NCI-H2196 treated with DMSO at 0.1 percent for 48 hours (cell line): ENCODE results near the gene RBM41.
"Not testable (repeated sequence)": the region's sequence is repeated elsewhere in the genome, so short reads cannot be mapped to it uniquely, and the experiment has no call there.

ENCODE experiments used
- DNase-seq: peaks from one replicate; lab custom pipeline; 2025; ENCODE audit not compliant: unreplicated experiment; lab: John Stamatoyannopoulos, UW

RBM41 gene

DNA sequence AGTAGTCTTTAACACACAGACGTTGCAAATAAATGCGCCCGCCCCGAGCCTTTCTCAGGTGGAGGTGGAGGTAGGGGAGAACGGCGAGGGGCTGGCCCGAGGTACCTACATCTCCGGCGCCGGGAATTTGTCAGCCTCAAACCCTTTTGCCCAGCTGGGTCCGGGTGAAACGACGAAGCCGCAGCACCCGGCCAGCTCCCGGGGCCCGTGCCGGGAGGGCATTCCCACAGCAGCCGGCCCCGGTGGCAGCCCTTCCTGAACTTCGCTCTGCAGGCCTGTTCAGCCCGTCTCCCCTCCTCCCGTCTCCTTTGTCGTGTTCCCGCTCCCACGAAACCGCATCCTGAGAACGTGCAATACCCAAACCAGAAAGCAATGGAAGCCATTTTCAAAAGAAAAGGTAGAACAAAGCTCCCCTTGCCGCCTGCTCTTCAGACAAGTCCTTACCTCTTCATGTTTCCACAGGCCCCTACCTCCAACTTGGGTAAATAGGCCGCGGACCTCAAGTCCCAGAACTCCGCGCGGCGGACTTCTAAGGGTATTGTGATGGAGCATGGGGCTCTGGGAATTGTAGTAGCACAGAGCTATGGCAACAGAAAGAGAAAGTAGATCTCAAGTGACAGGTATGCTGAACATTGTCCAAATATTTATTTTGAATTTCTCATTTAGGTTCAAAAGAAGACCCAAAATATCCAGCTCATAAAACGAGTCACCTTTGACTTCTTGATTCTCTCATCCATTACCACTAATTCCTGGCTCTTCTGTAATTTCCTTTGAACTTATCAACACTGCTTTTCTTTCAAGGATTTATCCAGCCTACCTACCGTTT is at the start of gene RBM41:
RBM41 (minus strand) TSS at position 501 of the 826 bp plus-strand sequence; CDS start at position 452, 49 bp downstream.
- DNase-seq = peak; percentile 52

DNA sequence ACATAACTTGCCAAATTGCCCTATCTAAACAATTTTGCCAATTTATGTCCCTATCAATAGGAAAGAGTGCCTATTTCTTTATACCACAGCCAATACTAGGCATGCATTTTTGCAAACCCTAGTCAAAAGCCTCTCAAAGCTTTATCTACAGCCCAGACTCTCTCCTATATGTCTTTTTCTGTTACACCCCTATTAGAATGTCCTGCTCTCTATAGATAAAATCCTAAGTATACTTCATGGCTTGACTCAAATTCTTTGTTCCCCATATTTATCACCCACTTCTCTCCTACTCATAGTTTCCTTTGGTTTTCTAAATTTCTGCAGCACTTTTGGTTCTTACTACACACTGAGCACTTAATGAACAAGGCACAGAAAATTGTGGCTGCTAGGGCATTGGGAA is 49.6 kb upstream of the RBM41 start:
- no peak for DNase-seq

DNA sequence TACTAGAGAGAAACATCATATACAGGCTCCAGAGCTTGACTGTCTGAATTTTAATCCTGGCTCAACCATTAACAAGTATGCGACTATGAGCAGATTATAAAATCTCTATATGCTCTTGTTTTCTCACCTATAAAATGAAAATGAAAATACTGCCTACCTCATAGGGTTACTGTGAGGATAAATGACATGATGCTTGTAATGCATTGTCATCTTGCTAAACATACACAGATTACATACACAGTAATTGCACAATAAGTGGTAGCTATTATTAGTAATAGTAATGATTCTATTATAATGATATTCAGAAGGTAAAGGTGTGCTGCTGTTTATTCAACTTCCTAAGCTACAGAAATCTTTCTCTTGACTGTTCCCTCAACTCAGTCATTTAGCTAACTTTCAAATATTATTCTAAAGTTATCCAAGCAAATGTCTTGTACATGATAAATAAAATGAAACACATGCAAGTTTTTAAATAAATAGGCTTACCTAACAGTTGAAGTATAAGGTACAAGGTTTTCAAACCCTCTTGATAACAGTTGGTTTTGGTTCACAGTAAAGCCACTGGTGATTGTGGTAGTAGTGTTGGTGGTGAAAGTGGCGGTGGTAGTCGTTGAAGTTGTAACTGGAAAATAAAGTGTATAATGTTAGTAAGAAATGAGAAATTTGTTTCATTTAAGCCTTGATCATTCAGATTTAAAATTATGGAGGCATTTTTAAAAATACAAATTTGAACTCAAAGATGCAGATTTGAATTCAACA is 48.7 kb upstream of the RBM41 start:
- no peak for DNase-seq

DNA sequence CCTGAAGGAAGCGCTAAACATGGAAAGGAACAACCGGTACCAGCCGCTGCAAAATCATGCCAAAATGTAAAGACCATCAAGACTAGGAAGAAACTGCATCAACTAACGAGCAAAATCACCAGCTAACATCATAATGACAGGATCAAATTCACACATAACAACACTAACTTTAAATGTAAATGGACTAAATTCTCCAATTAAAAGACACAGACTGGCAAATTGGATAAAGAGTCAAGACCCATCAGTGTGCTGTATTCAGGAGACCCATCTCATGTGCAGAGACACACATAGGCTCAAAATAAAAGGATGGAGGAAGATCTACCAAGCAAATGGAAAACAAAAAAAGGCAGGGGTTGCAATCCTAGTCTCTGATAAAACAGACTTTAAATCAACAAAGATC is 39.0 kb upstream of the RBM41 start:
- DNase-seq = not testable (repeated sequence)

DNA sequence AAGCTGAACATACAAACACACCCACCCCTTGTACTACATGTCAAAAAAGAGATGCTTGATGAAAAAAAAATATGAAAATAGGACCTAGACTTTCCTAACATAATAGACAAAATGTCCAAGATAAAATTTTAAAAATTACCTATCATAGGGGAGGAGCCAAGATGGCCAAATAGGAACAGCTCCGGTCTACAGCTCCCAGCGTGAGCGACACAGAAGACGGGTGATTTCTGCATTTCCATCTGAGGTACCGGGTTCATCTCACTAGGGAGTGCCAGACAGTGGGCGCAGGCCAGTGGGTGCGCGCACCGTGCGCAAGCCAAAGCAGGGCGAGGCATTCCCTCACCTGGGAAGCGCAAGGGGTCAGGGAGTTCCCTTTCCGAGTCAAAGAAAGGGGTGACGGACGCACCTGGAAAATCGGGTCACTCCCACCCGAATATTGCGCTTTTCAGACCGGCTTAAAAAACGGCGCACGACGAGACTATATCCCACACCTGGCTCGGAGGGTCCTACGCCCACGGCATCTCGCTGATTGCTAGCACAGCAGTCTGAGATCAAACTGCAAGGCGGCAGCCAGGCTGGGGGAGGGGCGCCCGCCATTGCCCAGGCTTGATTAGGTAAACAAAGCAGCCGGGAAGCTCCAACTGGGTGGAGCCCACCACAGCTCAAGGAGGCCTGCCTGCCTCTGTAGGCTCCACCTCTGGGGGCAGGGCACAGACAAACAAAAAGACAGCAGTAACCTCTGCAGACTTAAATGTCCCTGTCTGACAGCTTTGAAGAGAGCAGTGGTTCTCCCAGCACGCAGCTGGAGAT is 37.2 kb upstream of the RBM41 start:
- not testable (repeated sequence) for DNase-seq

DNA sequence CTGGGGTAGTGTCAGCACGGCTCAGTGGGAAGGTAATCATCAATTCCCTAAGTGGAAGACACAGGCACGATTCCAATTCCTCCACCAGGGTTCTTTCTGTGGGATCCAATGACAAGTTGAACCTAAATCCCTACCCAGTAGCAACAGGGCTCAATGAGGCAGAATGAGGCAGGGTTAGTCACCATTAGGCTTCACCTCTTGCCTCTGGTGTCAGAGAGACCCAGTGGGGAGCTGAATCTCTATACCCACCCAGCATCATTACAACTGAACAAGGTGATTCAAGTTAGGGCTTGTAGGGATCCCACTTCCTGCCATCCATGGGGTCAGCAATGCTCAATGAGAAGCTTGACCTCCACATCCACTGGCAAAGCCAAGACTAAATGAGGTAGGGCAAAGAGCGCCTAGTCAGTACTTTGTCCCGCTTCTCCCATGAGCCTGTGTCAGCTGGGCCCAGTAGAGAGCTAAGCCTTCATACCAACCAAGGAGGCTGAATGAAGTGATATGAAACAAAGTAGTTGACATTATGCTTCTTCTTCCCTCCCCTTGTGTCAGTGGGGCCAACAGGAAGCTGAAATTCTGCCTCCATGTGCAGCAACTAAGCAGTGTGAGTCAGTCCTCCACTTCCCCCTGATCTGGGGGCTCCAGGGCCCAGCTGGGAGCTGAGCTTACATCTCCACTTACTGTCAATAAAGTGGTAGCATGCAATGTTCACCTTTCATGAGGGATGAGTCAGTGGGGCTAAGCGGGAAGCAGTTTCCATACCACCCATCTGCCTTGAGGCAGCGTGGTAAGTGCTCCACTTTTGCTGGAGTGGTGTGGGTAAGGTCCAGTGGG is 36.4 kb upstream of the RBM41 start:
- DNase-seq = no peak

DNA sequence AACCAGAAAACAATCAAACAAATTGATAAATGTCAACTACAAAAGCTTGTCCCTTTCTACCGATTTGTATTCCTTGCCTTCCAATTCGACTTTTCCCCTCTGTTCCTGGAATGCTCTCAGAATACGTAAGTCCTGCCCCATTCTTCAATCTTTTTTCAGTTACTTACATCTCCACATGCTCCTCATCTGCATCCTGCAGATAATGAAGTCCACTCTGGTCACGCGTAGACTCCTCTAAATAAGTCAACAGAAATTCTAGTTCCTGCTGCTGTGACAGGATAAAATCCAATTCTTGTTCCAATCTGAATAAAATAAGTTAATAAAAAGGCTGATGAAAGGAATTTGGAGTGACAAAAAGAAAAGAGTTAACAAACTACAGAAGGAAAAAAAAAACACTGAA is 34.4 kb upstream of the RBM41 start:
- DNase-seq = no peak

DNA sequence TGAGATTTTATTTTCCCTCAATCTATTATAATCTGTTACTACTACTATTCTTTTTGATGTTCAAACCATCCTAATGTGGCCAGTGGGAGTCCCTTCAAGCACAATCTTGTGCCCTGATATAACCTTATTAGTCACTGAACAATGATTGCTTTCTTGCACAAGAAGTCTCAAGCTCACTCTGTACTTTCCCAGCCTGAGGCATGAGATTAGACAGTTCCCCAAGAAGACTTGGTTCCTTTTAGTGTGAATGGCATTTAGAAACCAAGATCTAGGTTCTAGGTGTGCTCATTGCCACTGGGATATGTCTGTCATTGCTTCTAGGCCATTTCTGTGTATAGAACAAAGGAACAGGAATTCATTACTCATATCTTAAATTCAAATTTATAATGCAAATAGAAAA is 28.0 kb upstream of the RBM41 start:
- no peak for DNase-seq

DNA sequence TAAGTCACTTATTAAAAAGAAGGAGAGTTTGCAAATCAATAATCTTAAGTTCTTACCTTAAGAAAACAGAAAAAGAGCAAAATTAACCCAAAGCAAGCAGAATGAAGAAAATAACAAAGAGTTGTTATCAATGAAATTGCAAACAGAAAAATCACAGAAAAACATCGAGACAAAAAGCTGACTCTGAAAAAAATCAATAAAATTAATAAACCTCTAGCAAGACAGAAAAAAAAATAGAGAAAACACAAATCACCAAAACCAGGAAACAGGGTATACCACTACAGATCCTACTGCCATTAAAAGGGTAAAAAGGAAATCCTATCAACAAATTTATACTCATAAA is 17.3 kb upstream of the RBM41 start:
- no peak for DNase-seq

DNA sequence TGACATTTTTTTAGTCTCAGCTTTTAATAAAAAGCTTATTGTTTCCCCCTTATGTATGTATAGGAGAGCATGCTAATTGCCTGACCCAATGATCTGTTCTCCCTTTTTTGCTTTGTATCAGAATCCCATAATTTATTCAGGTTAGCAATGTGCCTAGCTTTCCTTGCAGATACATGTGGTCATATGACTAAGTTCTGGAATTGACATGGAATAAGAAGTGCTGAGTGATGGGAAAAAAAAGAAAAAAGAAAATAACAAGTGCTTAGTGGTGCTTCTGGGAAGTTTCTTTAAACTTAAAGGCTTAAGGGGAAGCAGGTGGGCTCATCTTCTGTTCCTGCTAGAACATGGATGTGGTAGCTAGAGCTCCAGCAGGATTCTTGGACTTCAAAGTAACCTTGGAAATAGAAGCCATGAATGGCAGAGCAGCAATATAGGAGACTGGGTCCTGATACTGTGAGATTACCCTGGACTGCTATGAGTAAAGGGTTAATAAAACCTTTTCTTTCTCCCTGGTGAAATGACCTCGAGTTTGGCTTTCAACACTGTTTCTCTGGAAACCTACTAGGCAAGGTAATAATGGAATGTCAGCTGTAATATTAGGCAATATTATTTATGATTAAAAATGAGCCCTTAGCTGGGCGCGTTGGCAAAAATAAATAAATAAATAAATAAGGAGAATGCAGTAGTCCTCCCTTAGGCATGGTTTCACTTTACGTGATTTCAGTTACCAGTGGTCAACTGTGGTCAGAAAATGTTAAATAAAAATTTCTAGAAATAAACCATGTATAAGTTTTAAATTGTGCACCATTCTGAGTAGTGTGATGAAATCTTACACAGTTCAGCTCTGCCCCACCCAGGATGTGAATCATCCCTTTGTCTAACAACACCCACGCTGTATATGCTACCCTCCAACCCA is 16.7 kb upstream of the RBM41 start:
- DNase-seq = no peak

DNA sequence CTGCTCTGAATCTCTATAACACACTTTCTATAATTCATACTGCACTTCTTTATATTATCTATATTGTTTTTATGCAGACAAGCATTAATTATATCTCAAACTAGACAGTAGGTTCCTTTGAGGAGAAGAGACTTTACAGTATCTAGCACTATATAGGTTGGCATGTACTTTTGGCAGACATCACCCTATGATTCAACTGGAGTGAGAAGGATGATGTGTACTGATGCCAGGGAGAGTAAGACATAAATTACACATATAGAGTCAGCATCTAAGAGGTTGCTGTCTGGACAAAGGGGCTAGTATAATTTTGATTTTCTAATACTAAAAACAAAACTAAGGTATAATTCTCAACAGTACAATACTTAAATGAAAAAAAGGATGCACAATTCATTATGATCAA is 5.1 kb upstream of the RBM41 start:
- DNase-seq = no peak

DNA sequence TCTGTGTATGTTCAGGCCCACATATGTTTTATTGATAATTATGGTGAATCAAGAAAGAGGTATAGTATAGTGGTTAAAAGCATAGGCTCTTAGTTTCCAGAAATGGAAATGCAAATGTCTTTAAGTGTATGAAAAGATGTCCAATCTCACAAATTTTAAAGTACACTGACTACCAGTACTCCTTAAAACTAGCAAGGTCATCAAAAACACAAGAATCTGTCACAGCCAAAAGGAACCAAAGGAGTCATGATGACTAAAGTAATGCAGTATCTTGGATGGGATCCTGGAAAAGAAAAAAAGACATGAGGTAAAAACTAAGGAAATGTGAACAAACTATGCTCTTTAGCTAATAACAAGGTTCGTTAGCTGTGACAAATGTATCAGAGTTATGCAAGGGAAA is 661 bp upstream of the RBM41 start:
- DNase-seq = no peak

DNA sequence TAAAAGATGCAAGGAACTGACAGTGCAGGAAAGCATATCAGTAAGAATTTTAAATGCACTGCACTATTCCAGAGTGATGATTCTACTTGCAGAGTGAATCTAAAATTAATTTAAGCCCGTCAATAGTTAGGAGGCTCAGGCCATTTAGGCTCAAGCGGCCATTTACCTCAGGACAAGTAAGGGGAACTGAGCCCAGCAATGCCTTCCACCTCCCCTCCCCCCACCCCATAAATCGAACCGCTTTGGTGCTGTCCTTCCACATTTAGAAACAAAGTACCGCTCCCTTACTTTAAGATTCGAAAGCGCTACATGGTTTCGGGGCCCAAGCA is 665 bp downstream of the RBM41 start:
- no peak for DNase-seq

DNA sequence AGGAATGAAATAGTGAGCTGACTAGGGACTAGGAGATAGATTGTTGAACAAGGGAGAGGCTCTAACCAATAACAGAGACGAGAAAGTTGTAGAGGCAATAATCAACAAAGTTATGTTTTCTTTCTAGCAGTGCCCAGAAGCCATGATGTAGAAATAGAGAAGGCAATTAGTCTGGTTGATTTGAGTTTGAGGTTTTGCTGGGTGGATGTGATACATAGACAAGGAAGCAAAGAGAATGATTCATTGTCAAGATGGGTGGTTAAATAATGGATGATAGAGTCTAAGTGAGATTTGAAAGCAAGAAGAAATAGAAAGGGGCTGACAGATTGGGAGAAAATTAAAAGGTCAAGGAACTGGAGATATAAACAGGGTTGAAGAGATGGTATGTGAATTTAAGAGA is 11.2 kb downstream of the RBM41 start:
- DNase-seq = no peak

DNA sequence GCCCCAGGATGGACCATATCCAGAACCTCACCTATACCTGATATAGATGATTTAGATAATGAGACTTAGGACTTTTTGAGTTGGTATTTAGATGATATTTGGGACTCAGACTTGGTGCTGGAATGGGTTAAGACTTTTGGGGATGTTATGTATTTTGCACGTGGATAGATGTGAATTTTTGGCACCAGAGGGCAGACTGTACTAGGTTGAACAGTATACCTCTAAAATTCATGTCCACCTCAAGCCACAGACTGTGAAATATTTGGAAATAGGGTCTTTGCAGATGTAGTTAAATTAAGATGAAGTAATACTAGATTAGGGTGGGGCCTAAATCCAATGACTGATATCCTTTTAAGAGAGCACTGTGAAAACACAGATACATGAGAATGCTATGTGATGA is 15.6 kb downstream of the RBM41 start:
- DNase-seq = no peak

DNA sequence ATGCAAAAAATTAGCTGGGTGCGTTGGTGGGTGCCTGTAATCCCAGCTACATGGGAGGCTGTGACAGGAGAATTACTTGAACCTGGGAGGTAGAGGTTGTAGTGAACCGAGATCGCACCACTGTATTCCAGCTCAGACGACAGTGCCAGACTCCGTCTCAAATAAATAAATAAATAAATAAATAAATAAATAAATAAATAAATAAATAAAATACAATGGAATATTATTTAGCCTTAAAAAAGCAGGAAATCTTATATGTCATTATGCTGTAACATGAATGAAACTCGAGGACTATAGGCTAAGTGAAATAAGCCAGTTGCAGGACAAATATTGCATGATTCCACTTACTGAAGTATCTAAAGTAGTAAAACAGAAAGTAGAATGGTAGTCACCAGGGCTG is 42.5 kb downstream of the RBM41 start:
- DNase-seq = no peak

DNA sequence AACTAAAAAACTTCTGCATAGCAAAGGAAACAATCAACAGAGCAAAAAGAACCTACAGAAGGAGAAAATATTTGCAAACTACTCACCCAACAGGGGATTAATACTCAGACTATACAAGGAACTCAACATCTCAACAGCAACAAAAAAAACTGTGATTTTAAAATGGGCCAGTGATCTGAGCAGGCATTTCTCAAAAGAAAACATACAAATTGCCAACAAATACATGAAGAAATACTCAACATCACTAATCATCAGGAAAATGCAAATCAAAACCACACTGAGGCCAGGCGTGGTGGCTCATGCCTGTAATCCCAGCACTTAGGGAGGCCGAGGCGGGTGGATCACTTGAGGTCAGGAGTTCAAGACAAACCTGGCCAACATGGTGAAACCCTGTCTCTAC is 60.9 kb downstream of the RBM41 start:
- DNase-seq = not testable (repeated sequence)

DNA sequence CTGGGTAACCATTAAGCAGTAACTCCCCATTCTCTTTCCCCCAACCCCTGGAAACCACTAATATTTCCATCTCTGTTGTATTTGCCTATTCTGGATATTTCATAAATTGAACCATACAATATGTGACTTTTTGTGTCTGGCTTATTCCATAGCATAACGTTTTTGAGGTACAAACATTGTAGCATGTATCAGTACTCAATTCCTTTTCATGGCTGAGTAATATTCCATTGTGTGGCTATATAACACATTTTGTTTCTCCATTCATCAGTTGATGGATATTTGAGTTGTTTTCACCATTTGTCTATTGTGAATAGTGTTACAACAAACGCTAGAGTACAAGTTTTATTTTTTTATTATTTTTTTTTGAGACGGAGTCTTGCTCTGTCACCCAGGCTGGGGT is 63.6 kb downstream of the RBM41 start:
- DNase-seq = no peak

DNA sequence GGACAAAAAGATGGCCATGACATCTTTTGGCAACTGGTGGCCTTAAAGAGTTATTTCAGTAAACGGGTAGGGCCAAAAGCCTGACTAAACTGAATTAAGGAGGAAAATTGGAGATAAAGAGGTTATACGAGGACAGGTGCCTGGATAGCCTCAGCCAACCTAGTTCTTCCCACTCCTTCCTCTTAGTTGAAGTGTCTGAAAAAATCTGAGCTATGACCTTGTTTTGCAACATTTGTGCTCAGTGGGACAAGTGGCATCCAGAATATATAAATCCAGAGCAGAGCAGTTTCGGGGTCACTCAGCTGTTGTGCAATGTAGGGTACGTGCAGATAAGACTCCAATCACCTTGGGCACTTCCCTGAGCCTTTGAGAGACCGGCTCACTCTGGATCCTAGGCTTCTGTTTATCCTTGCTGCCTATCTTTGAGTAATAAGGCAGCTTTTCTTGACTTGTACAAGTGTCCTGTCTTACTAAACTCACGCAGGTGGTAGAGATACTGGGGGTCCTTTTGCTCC is 68.4 kb downstream of the RBM41 start:
- DNase-seq = no peak

DNA sequence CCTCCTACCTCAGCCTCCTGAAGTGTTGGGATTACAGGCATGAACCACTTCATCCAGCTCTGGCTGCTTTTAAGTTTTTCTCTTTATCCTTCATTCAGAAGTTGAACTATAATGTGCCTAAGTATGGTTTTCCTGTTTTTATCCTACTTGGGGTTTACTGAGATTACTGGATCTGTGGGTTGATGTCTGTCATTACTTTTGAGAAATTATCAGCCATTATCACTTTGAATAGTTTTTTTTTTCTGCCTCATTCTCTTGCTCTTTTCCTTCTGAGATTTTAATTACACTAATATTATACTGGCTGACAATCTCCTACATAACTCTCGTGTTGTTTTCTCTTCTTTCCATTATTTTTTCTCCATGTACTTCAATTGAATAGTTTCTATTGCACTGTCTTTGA is 71.0 kb downstream of the RBM41 start:
- DNase-seq = no peak
